OCI-LY7 (cell line): ENCODE data around the gene FRMD1. TPM values are rescaled to one million over a fixed set of nuclear protein-coding genes. Genes with fewer than 3 reads are reported as not detected.

Source experiments
- BruUV-seq: library from RNA; stranded (reverse); fragments of 400-500 nt; replicated peaks from 2 replicates; lab custom pipeline; 2021; lab: Mats Ljungman, UMichigan
- CTCF ChIA-PET: fragments of 300-600 bp; sonication (Branson Sonifier 250); formaldehyde crosslinking; loops from one replicate; lab custom pipeline; 2022; ENCODE audit warnings: antibody characterized with exemption; ENCODE audit not compliant: unreplicated experiment; lab: Charles Lee
- POLR2A ChIA-PET: fragments of 300-600 bp; sonication (Branson Sonifier 250); formaldehyde crosslinking; loops from one replicate; lab custom pipeline; 2022; ENCODE audit warnings: antibody characterized with exemption; lab: Charles Lee
- DNase-seq: peaks from one replicate; pipeline ENCODE4 v3.0.0-alpha.2; 2015; ENCODE audit warnings: low spot score
- H2AFZ ChIP-seq: fragments of 200-600 bp; sonication (generic), shearing (Covaris generic); 2 replicates; pipeline ENCODE4 v1.6.1; 2014; ENCODE audit warnings: mild to moderate bottlenecking, antibody characterized with exemption, low read length, moderate library complexity
- H3K27ac ChIP-seq: fragments of 200-600 bp; sonication (generic); 2 replicates; pipeline ENCODE4 v1.5.1; 2014; ENCODE audit warnings: mixed run types, low read depth, mild to moderate bottlenecking, moderate library complexity, low read length, inconsistent platforms; ENCODE audit not compliant: poor library complexity, severe bottlenecking
- H3K36me3 ChIP-seq: fragments of 200-600 bp; sonication (generic); 2 replicates; pipeline ENCODE4 v1.6.1; 2014; ENCODE audit warnings: mild to moderate bottlenecking, antibody characterized with exemption, low read length, moderate library complexity, mixed read lengths; ENCODE audit not compliant: insufficient read depth
- H3K4me1 ChIP-seq: fragments of 200-600 bp; sonication (generic); 2 replicates; pipeline ENCODE4 v1.5.1; 2014; ENCODE audit warnings: mild to moderate bottlenecking, low read length; ENCODE audit not compliant: insufficient read depth, poor library complexity, severe bottlenecking
- H3K4me2 ChIP-seq: fragments of 200-600 bp; sonication (generic); 2 replicates; pipeline ENCODE4 v1.6.1; 2014; ENCODE audit warnings: mild to moderate bottlenecking, low read length
- H3K4me3 ChIP-seq: fragments of 200-600 bp; sonication (generic); 2 replicates; pipeline ENCODE4 v1.5.1; 2014; ENCODE audit warnings: mild to moderate bottlenecking, low read depth, low read length; ENCODE audit not compliant: poor library complexity, severe bottlenecking
- H3K79me2 ChIP-seq: fragments of 200-600 bp; sonication (generic); 2 replicates; pipeline ENCODE4 v1.6.1; 2016; ENCODE audit warnings: low read depth, mild to moderate bottlenecking, low read length, moderate library complexity, mixed read lengths; ENCODE audit not compliant: insufficient read depth
- H3K9me2 ChIP-seq: fragments of 200-600 bp; sonication (generic); 2 replicates; pipeline ENCODE4 v1.6.1; 2016; ENCODE audit warnings: mild to moderate bottlenecking, low read length, mixed read lengths; ENCODE audit not compliant: insufficient read depth
- H3K9me3 ChIP-seq: fragments of 200-600 bp; sonication (generic); 2 replicates; pipeline ENCODE4 v1.6.1; 2014; ENCODE audit warnings: mild to moderate bottlenecking, mixed run types, low read length, mixed read lengths
- H4K20me1 ChIP-seq: fragments of 200-600 bp; sonication (generic); 2 replicates; pipeline ENCODE4 v1.6.1; 2014; ENCODE audit warnings: mild to moderate bottlenecking, antibody characterized with exemption, low read length, moderate library complexity, mixed read lengths; ENCODE audit not compliant: insufficient read depth
- CTCF ChIP-seq: fragments of 200-600 bp; sonication (generic); conservative IDR thresholded peaks from 2 replicates; pipeline ENCODE4 v1.5.1; 2014; ENCODE audit warnings: mild to moderate bottlenecking, antibody characterized with exemption, low read length, moderate library complexity, mixed read lengths
- EZH2phosphoT487 ChIP-seq: fragments of 200-600 bp; sonication (generic); IDR thresholded peaks from 2 replicates; pipeline ENCODE4 v1.6.1; 2018; ENCODE audit warnings: low read depth, borderline replicate concordance, mild to moderate bottlenecking, mixed run types, antibody characterized with exemption, low read length, moderate library complexity, mixed read lengths
- intact Hi-C: fragments of 100-400 bp; cut with micrococcal nuclease; formaldehyde crosslinking; loops from one replicate; pipeline ENCODE4 v1.10.0; 2022; ENCODE audit not compliant: unreplicated experiment
- total RNA-seq, 2 experiments: library from RNA; depleted of rRNA in 1 of 2; stranded (reverse); fragments of >200 nt in 1 of 2; shearing (Covaris generic) in 1 of 2; gene quantifications; 2 replicates each; pipeline ENCODE4 v1.2.3, GENCODE V29; 2014 to 2022

The FRMD1 gene
- total RNA-seq, 2 experiments from 2014 or later: not detected

GRCh38 chr6:168091381-168092264 lies 12.6 kb upstream of the FRMD1 start:
- no peaks in the 10 kb centered on the region for H3K9me2 ChIP-seq
- no peaks in the 10 kb centered on the region for H3K36me3 ChIP-seq
- no peaks in the 10 kb centered on the region for H3K9me3 ChIP-seq
- BruUV-seq: no TSS peak
- no peak overlapping the region for H3K4me3 ChIP-seq
- H3K79me2 ChIP-seq: no peaks in the 10 kb centered on the region
- H4K20me1 ChIP-seq: no peaks in the 10 kb centered on the region
- DNase-seq: no peak
- no peak overlapping the region for H2AFZ ChIP-seq
- CTCF ChIA-PET: no interaction called here
- H3K27ac ChIP-seq: no peak overlapping the region
- POLR2A ChIA-PET: no interaction called here
- H3K4me2 ChIP-seq: no peak overlapping the region
- TF ChIP-seq CTCF (no peak), EZH2phosphoT487 (no peak)
- H3K4me1 ChIP-seq: no peaks in the 10 kb centered on the region
- intact Hi-C loops: no loop called here

GRCh38 chr6:168090706-168091105 lies 11.7 kb upstream of the FRMD1 start:
- TF ChIP-seq EZH2phosphoT487 (no peak), CTCF (no peak)

More at GRCh38 chr6:168090706-168091105, 11.7 kb upstream of the FRMD1 start:
- no peak overlapping the region for H3K27ac ChIP-seq
- ChIA-PET CTCF (no interaction called here), POLR2A (interaction anchor here (0.6 kb wide), 1 partner anchor 1103 kb away, joined by 4 read pairs; no protein-coding TSS in a partner anchor)
- intact Hi-C loops: no loop called here
- no peaks in the 10 kb centered on the region for H3K9me2 ChIP-seq
- no peaks in the 10 kb centered on the region for H3K4me1 ChIP-seq
- no peak for DNase-seq
- H2AFZ ChIP-seq: no peak overlapping the region
- no peaks in the 10 kb centered on the region for H3K36me3 ChIP-seq
- no peak overlapping the region for H3K4me2 ChIP-seq
- BruUV-seq: no TSS peak
- H3K4me3 ChIP-seq: no peak overlapping the region
- H4K20me1 ChIP-seq: no peaks in the 10 kb centered on the region
- no peaks in the 10 kb centered on the region for H3K79me2 ChIP-seq
- no peaks in the 10 kb centered on the region for H3K9me3 ChIP-seq
